Fibroblast of skin of left quadriceps (primary cell): Measurements from ENCODE around the gene CST8.

Source experiments
- DNase-seq, 2 experiments: peaks; one replicate each; pipeline ENCODE4 v3.0.0-alpha.2; 2013; ENCODE audit warnings: low read depth in 2 of 2

Gene CST8

DNA sequence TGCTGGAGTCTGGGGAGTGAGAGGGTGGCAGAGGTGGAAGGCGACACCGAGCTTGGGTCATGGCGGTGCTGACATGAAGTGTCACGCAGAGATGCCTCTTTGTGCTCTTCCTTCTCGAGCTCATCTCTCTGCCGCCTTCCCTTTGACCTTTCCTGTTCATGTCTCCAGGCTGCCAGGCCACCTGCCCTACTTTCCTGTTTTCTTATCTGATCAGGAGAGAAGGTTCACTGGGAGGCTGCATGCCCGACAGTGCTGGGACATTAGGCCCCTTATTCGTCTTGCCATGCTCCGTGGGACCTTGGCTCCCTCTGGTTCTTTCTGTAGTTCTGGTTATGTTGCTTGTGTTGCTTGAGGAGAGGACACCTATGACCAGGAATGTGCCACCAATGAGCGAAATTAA, 33.2 kb downstream of the CST8 start:
- DNase-seq = no peak

GRCh38 chr20:23526850-23527249, 35.9 kb downstream of the CST8 start:
- no peak for DNase-seq

GRCh38 chr20:23528867-23529431, 38.0 kb downstream of the CST8 start:
- no peak for DNase-seq

DNA sequence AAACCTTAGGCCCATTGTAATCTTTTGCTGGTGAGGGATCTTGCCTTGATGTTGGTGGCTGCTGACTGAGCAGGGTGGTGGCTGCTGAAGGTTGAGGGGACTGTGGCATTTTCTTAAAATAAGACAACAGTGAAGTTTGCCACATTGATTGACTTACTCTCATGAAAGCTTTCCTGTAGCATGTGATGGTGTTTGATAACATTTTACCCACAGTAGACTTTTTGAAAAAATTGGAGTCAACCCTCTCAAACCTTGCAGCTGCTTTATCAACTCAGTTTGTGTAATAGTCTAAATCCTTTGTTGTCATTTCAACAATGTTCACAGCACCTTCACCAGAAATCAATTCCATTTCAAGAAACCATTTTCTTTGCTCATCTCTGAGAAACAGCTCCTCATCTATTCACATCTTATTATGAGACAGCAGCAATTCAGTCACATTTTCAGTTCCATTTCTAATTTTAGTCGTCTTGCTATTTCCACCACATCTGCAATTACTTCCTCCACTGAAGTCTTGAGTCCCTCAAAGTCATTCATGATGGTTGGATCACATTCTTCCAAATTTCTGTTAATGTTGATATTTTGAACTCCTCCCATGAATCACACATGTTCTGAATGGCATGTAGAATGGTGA, 40.1 kb downstream of the CST8 start:
- DNase-seq = no peak

DNA sequence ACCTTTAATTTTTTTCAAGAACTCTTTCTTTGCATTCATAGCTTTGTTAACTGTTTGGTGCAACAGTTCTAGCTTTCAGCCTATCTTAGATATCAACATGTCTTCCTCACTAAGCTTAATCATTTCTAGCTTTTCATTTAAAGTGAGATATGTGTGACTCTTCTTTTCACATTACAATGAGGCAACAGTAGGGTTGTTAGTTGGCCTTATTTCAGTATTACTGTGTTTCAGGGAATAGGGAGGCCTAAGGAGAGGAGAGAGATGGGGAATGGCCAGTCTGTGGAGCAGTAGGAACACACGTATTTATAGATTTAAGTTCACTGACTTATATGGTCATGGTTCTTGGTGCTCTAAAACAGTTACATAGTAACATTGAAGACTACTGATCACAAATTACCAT, 41.6 kb downstream of the CST8 start:
- no peak for DNase-seq

DNA sequence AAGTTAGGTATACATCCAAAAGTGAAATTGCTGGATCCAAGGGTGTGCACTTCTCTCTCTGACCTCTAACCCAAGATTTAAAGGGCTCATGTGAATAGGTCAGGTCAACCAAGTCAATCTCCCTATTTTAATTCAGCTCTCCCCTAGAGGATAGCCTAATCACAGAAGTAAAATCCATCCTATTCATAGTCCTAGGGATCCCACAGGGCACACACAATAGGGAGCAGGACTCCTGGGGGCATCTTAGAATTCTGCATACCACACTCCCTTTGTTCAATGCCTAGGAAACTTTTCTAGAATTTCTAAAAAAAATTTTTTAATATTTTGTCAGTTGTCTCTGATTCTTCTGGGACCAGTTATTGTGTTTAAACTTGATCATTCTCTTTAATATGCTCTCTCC, 42.2 kb downstream of the CST8 start:
- DNase-seq = no peak

DNA sequence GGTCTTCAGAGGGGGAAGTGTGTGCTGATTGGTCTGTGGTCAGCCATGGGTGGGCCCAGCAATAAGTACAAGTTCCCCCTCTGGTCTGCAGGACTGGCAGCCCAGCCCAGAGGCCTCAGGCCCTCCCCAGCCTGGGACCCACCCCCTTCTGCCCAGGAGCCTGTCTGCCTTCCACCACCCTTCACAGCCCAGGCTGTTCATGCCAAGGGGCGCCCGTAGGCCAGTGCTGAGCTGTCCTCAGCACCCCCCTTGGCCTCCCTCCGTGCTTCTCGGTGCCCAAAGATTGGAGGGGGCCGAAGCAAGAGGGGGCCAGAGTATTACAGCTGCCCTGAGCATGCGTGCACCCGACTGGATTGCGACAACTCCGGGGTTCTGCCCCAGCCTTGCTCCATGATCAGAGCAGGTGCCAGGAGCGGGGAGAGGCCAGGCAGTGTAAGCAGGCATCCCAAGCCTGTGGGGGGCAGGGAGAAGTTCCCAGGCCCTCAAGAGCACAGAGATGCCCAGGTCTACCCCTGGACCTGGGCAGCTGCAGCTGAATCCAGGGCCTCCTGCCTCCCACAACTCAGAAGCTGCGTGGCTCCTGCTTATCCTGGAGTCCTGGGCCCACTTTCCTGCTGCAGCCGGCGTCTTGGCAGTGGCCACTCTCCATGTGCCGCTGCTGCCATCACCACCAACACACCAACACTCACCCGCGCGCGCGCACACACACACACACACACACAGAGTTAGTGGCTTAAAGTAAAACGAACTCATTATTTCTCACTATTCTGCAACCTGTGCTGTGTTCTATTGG, 44.1 kb downstream of the CST8 start:
- no peak for DNase-seq

- DNase-seq = no peak
These were observed 45.5 kb downstream of the CST8 start for GRCh38 chr20:23536328-23536974.

GRCh38 chr20:23537030-23537429, 46.1 kb downstream of the CST8 start:
- no peak for DNase-seq

GRCh38 chr20:23540624-23541023, 49.7 kb downstream of the CST8 start:
- no peak for DNase-seq

DNA sequence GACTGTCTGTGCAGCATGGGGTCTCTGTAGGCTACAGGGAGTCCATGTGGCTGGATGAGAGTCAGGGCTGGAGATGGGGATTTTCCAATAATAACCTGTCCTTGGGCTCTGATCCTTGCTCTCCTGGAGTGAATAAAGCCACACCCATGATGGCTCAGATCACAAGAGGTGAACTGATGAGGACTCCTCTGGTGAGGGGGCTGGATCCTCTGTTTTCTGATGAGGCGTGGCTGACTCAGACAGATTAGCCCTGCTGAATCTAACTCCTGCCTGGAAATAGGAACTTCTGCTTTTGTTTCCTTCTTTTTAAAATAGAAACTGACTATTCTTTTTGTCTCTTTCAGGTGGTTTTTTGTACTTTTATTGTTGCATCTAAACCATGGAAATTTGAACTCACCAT, 50.4 kb downstream of the CST8 start:
- DNase-seq = no peak

- DNase-seq = no peak
These were observed 50.9 kb downstream of the CST8 start for GRCh38 chr20:23541776-23542175.

DNA sequence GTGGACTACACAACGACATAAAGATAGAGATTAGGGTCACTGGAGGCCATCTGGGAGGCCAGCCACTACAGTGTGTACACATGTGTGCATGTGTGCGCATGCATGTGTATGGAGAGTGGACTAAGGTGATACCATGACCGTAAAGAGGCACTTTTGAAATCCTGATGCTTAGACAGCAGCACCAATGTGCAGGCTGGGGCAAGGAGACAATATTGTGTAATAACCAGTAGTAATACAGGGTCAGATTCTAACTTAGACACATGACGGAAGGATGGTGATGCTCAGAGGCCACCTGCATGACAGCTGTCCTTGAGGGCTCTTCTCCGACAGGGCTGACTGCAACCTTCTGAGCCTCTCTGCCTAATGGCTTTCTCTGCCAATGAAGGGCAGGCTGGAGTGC, 51.9 kb downstream of the CST8 start:
- no peak for DNase-seq

DNA sequence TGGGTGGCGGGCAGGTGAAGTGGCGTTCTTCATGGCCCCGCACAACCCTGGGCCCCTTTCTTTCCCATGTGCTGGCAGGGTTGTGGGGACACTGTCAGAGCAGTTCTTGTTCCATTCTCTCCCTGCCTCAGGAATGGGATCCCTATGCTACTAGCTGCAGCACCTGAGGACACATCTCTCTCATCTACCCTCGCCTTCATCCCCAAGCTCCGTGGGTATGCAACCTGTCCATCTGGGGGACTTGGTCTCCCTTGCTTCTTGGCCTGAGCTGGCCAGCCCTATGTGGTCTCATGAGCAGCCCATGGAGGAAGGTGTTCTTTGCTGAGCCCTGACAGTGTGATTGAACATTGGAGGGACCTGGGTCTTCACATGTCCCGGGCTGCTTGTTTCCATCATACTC, 53.2 kb downstream of the CST8 start:
- no peak for DNase-seq
